SK-N-DZ (cell line): ENCODE results near the gene AQP1.
A peak's percentile ranks its signal among the peaks of the same experiment; 100 is the strongest.

Experiments
- DNase-seq: peaks from one replicate; pipeline ENCODE4 v3.0.0-alpha.2; 2015; ENCODE audit warnings: low spot score

Gene AQP1

DNA sequence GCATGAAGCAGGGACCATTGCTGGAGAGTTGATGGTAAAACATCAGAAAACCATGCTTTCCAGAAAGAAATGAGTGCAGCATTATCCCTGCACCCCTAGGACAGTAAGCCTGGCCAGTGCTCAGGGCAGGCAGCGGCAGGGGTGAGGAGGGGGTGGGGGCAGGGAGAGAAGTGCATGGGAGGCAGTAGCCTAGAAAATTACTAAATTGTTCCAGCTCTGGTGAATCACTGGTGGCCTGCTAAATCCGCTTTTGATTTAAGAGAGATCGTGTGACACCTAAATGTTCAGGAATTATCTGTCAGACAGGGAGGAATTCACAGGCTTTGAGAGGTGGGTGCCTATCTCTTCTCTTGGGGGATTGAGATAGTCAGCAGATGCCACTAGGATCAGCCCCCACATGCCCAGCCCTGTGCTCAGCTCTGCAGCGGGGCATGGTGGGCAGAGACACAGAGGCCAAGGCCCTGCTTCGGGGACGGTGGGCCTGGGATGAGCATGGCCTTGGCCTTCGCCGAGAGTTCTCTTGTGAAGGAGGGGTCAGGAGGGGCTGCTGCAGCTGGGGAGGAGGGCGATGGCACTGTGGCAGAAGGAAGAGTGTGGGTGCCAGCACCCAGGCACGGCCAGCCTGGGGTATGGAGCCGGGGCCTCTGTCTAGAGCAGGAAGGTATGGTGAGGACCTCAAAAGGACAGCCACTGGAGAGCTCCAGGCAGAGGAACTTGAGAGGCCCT is 5.0 kb upstream of the AQP1 start:
- DNase-seq, result no peak

- no peak for DNase-seq
Measured at GRCh38 chr7:30907527-30908267, 4.0 kb upstream of the AQP1 start.

GRCh38 chr7:30908681-30909080 is 3.0 kb upstream of the AQP1 start:
- no peak for DNase-seq

DNA sequence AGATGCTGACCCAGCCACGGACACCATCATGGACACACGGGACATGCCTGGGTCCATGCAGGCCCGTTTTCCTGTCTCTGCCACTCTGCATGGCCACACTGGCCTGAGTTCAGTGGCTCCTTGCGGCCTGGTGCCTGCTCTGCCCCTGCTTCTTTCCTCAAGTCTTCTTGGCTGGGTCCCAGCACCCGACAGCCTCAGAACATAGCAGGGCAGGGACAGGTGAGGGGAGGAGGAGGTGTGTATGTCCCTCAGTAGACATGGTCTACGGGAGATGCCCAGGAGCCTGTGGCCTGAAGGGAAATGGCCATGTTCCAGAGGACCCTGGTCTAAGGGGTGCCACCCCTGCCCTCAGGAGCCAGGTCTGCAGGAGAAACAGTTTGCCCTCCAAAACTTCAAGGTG is 2.2 kb upstream of the AQP1 start:
- no peak for DNase-seq

DNA sequence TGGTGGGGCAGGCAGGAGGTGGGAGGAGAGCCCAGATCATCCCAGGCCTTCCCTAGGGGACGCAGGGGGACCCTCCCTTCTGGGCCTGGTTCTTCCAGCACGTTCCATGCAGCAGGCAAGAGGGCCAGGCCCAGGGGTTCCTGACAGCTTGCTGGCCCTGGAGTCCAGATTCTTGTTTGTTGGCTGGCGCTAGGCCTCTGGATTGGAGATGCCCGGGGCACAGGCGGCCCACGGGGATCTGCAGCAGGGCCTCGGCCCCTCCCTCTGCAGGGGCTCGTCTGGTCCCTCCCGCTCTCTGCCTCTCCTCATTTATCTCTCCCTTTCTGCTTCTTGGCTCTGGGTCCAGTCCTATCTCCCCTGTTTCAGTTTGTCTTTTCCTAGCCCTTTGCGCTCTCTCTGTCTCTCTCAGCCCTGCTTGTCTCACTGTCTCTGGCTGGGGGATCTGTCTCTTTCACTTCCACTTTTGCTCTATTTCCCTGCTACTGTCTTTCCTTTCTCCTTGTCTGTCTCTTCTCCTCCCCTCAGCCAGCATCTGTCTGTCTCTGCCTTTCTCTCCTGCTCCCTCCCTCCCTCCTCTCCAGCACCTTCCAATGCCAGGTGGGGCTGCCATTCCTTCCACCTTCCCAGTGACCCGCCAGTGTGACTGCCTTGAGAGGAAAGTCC is 1.1 kb upstream of the AQP1 start:
- no peak for DNase-seq

DNA sequence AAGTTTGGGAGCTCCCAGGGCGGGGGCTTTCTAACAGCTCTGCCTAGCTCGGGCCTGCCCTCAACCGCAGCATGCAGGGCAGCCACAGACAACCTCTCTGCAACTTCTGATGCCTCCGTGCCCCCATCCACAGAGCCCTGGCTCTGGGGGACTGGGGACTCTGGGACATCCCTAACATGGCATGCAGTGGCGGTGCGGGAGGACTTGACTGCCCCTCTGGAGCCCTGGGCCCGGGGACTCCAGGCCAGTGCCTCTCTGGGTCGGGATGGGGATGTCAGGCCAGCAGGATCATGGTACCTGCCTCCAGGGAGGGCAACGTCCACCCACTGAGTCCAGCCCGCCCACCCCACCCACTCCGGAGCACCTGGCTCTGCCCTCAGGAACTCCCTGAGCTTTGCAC is 520 bp upstream of the AQP1 start:
- no peak for DNase-seq

- DNase-seq, result no peak
Measured at GRCh38 chr7:30912021-30912730, 523 bp downstream of the AQP1 start.

GRCh38 chr7:30912731-30912985 is 1.0 kb downstream of the AQP1 start:
- no peak for DNase-seq

GRCh38 chr7:30912986-30913811 is 1.5 kb downstream of the AQP1 start:
- peak; percentile 59 for DNase-seq

DNA sequence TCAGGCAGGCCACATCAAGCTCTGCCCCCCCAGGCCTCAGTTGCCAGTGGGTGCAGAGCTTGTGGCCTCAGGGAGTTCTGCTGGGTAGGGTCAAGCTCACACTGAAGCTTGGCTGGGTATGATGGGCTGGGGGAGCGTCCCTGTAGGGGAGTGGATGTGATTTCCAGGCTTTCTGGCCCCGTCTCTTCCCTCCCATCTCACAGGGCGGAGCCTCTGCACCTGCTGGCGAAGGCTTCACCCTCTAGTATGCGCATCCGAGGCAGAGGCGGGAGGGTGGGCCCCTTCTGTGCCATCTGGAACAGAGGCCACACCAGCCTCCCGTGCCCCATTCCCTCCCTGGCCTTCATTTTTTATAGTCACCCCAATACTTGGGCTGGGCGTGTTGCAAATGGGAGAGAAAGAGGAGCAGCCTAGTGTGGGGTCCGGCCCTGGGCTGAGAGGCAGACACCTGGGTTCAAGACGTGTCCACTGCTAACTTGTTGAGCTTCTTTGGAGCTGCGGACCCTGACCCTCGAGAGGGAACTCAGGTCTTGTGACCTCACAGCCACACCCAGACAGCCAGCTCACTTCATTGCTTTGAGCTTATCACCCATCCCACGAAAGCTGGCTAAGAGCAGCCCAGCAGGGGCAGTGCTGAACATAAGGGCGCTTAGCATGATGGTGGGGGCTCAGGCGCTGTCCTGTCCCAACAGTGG is 2.3 kb downstream of the AQP1 start:
- no peak for DNase-seq

DNA sequence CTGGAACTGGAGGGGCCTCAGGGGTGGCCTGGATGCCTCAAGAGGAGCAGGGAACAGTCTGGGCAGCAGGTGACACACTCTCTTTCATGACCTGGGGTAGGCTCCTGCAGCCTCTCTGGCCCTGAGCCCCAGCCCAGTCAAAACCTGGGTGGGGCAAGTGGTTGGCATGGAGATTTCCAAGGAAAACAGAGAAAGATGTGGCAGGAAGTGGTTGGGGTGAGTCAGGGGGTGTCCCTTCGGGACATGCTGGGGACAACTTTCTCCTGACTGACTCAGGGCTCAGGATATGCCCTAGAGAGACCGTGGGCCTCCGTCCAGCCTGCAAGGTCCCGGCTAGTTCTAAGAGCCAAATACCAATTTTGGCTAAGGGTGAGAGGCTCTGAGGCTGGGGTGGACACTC is 2.9 kb downstream of the AQP1 start:
- no peak for DNase-seq

DNA sequence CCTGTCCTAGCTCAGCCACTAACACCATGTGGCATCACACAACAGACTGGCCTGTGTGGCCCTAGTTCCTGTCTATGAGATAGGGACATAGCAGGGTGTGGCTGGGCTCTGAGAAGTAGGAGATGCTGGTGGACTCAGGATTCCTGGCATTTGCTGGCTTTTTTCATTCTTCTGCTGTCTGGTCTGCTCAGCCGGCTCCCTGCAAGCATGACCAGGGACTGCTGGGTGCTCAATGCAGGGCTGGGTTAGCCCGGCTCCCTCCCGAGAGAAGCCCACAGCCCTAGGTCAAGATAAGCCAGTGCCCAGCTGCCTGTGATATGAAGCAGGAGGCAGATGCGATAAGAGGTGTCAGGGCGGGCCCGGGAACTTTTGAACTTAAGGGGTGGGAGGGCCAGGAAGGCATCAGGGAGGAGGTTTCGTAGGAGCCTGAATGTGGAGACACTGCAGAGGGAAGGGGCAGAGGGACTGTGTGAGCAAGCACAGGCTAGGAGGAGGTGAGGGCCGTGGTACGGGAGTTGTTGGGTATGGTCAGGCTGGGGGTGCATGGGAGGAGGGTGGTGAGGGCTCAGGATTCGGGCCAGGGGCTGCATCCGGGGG is 3.5 kb downstream of the AQP1 start:
- peak; percentile 84 for DNase-seq

- no peak for DNase-seq
Measured at GRCh38 chr7:30915751-30916150, 4.1 kb downstream of the AQP1 start.

DNA sequence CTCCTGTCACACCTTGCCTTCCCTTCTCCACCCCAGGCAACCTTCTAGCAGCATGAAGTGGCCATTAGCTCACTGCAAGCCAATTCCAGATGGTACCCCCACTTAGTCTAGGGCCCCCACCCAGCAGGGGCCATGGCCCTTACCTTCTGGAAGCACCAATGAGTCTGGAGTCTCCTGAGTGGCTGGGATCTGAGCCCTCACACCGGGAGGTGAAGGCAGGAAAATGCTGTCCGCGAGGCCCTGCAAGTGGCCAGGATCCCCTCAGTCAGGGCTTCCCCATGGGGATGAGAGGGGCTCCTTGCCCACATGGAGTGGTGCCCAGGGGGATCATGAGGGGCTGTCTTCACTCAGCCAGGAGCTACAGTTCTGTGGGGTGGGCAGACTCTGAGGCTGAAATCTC is 4.6 kb downstream of the AQP1 start:
- DNase-seq, result no peak

GRCh38 chr7:30916767-30917166 is 5.1 kb downstream of the AQP1 start:
- no peak for DNase-seq

GRCh38 chr7:30917216-30917893 is 5.7 kb downstream of the AQP1 start:
- no peak for DNase-seq

DNA sequence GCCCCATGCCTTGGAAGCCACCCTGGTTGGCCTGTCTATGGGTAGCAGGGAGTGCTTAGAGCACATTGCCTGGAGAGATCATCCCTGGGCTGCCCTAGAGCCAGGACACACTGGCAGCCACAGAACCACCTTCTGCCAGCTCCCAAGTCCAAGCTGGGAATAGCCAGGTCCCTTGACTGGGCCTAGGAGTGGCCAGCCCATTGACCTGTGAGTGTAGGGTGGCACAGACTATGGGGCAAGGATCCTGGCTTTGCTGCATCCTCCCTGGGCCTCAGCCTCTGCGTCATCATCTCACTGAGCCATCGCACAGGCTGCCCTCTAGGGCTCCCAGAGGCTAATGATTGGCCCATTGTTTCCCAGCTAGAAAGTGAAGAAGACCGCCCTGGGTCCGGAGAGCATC is 7.0 kb downstream of the AQP1 start:
- no peak for DNase-seq

GRCh38 chr7:30920021-30920583 is 8.4 kb downstream of the AQP1 start:
- DNase-seq, result no peak
